ENCODE data around the gene SLC35F3.

Gene SLC35F3

DNA sequence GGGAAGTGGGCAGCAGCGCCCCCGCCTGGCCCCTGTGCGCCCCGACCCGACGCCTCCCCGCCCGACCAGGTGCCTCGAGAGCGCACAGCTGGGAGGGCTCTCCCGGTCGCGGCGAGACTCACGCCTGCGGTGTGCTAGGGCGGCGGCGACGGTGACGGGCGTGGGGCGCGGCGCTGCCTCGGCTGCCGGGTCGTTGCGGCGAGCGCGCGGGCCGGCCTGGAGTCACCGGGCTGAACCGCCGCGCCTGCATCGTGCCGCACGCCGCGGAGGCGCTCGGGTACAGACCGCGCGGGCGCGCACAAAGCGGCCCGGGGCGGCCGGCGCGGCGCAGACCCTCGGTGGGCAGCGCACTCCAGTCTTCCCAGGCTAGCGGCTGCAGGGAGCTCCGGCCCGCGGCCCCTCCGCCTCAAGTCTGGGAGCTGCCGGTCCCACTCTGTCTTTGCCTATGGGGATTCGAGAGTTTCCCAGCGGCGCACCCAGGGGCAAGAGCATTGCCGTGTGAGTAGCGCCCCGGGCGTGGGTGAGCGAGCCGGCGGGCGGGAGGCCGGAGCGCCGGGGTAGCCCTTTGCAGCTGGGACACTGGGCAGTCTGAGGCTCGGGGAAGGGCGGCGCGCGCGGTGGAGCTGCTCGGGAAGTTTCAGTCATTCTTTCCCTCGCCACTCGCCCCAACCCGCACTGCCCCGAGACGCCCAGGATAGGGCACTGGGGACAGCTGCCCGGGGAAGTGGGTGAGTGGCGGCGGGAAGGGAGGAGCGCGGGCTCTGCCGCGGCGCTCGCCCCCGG is at the start of gene SLC35F3:
SLC35F3 (plus strand) TSS at position 44 of the 783 bp plus-strand sequence.
- H3K27me3 Mint-ChIP-seq, result peaks cover 71% of the 10 kb centered on the region
- H3K36me3 Mint-ChIP-seq (ENCODE audit: low read depth), result peaks cover 6% of the 10 kb centered on the region
- H3K4me1 Mint-ChIP-seq (ENCODE audit: low read depth), result peaks cover 9% of the 10 kb centered on the region
- H3K27ac Mint-ChIP-seq, result no peak within 1 kb of the TSS
- H3K9me3 Mint-ChIP-seq, result peaks cover 5% of the 10 kb centered on the region
- no peak within 1 kb of the TSS for H3K4me3 Mint-ChIP-seq

- peaks cover 4% of the 10 kb centered on the region for H3K27me3 Mint-ChIP-seq
Measured at GRCh38 chr1:233859446-233859845, 45.0 kb upstream of the SLC35F3 start.

DNA sequence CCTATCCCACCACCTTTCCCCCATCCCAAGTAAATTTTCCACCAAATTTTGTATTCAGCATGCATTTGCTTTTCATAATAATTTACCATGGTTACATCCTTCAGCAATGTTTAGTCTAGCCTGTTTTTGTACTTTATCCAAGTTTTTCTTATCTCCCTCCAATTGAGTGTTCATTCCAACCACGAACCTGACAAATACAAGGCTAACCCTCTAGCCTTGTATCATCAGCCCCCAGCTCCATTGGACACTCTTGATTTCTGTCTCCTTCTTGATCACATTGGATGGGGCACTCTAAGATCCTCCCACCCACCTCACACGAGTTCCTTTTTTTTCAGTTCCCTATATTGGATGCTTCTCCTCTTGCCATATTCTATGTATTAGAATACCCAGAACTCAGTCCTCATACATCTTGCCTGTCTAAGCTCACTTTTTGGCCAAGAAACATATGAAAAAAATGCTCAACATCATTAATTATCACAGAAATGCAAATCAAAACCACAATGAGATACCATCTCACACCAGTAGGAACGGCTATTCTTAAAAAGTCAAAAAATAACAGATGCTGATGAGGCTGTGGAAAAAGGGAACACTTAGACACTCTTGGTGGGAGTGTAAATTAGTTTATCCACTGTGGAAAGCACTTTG is 40.5 kb upstream of the SLC35F3 start:
- Mint-ChIP-seq H3K27ac (no peak overlapping the region), H3K9me3 (peaks cover 21% of the 10 kb centered on the region), H3K27me3 (peaks cover 4% of the 10 kb centered on the region), H3K36me3 (ENCODE audit: low read depth) (no peaks in the 10 kb centered on the region), H3K4me1 (ENCODE audit: low read depth) (no peaks in the 10 kb centered on the region), H3K4me3 (no peak overlapping the region)

More at GRCh38 chr1:233859446-233859845, 45.0 kb upstream of the SLC35F3 start:
- Mint-ChIP-seq H3K36me3 (ENCODE audit: low read depth) (no peaks in the 10 kb centered on the region), H3K4me1 (ENCODE audit: low read depth) (no peaks in the 10 kb centered on the region), H3K4me3 (no peak overlapping the region), H3K9me3 (no peaks in the 10 kb centered on the region), H3K27ac (no peak overlapping the region)

- Mint-ChIP-seq H3K36me3 (ENCODE audit: low read depth) (no peaks in the 10 kb centered on the region), H3K4me3 (no peak overlapping the region), H3K27ac (no peak overlapping the region), H3K27me3 (peaks cover 4% of the 10 kb centered on the region), H3K4me1 (ENCODE audit: low read depth) (no peaks in the 10 kb centered on the region), H3K9me3 (peaks cover 21% of the 10 kb centered on the region)
Measured at GRCh38 chr1:233864578-233864977, 39.9 kb upstream of the SLC35F3 start.

DNA sequence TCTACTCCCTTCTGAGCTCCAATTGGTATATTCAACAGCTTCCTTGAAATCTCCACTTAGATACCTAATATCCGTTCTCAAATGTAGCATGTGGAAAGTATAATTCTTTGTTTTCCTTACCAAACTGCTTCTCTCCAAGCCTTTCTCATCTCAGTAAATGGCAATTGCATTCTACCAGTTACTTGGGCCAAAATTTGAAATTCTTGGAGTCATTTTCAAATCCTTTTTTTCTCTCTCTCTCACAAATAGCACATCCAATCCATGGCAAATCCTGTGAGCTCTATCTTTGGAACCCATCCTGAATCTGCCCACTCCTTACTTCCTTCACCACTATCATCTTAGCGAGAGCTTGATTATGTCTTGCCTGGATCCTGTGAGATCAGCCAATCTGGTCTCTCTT is 39.3 kb upstream of the SLC35F3 start:
- H3K36me3 Mint-ChIP-seq (ENCODE audit: low read depth), result no peaks in the 10 kb centered on the region
- peaks cover 9% of the 10 kb centered on the region for H3K27me3 Mint-ChIP-seq
- peaks cover 25% of the 10 kb centered on the region for H3K9me3 Mint-ChIP-seq
- no peak overlapping the region for H3K27ac Mint-ChIP-seq
- H3K4me3 Mint-ChIP-seq, result no peak overlapping the region
- no peaks in the 10 kb centered on the region for H3K4me1 Mint-ChIP-seq (ENCODE audit: low read depth)

GRCh38 chr1:233865902-233866301 is 38.6 kb upstream of the SLC35F3 start:
- Mint-ChIP-seq H3K36me3 (ENCODE audit: low read depth) (no peaks in the 10 kb centered on the region), H3K4me3 (no peak overlapping the region), H3K9me3 (peaks cover 25% of the 10 kb centered on the region), H3K4me1 (ENCODE audit: low read depth) (no peaks in the 10 kb centered on the region), H3K27ac (no peak overlapping the region), H3K27me3 (peaks cover 9% of the 10 kb centered on the region)

DNA sequence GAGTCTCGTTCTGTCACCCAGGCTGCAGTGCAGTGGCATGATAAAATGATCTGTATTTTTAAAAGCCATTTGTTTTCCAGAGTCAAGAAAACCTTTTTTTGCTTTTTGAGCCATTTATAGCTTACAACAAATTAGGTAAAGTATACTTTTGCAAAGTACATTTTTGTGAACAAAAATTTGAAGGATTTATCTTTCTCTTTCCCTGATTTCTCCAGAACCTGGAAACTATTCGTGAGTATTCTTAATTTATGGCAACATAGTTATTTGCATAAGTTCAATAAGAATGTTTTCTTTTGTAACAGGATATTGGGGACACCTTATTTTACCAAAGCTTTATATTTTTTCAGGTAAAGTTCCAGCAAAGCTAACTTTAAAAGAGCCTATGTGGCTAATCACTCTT is 37.4 kb upstream of the SLC35F3 start:
- Mint-ChIP-seq H3K27ac (no peak overlapping the region), H3K4me1 (ENCODE audit: low read depth) (no peaks in the 10 kb centered on the region), H3K4me3 (no peak overlapping the region), H3K27me3 (peaks cover 15% of the 10 kb centered on the region), H3K9me3 (peaks cover 25% of the 10 kb centered on the region), H3K36me3 (ENCODE audit: low read depth) (no peaks in the 10 kb centered on the region)

GRCh38 chr1:233868461-233868860 is 36.0 kb upstream of the SLC35F3 start:
- no peaks in the 10 kb centered on the region for H3K4me1 Mint-ChIP-seq (ENCODE audit: low read depth)
- no peak overlapping the region for H3K4me3 Mint-ChIP-seq
- peaks cover 12% of the 10 kb centered on the region for H3K27me3 Mint-ChIP-seq

DNA sequence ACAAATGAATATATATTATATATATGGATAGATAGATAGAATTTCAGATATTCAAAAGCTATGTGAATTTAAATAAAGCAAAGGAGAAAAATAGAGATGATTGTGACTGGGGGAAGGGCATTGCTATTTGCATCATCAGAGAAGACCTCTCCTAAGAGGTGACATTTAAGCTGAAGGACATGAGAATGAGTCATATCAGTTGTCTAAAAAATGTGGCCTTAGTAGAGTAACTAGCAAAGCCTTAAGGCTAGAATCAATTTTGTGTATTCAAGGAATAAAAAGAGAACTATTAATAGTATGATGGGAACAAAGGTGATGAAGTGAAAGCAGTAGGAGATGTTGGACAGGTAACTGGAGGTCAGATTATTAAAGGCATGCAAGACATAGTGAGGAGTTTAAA is 34.8 kb upstream of the SLC35F3 start:
- no peak overlapping the region for H3K4me3 Mint-ChIP-seq
- H3K27me3 Mint-ChIP-seq, result peaks cover 15% of the 10 kb centered on the region
- H3K9me3 Mint-ChIP-seq, result peaks cover 25% of the 10 kb centered on the region
- H3K4me1 Mint-ChIP-seq (ENCODE audit: low read depth), result no peaks in the 10 kb centered on the region
- H3K27ac Mint-ChIP-seq, result no peak overlapping the region
- no peaks in the 10 kb centered on the region for H3K36me3 Mint-ChIP-seq (ENCODE audit: low read depth)

More at GRCh38 chr1:233868461-233868860, 36.0 kb upstream of the SLC35F3 start:
- Mint-ChIP-seq H3K9me3 (peaks cover 25% of the 10 kb centered on the region), H3K36me3 (ENCODE audit: low read depth) (no peaks in the 10 kb centered on the region), H3K27ac (no peak overlapping the region)

- Mint-ChIP-seq H3K27me3 (peaks cover 15% of the 10 kb centered on the region), H3K4me3 (no peak overlapping the region), H3K36me3 (ENCODE audit: low read depth) (no peaks in the 10 kb centered on the region), H3K27ac (no peak overlapping the region), H3K9me3 (peaks cover 4% of the 10 kb centered on the region), H3K4me1 (ENCODE audit: low read depth) (no peaks in the 10 kb centered on the region)
Measured at GRCh38 chr1:233873666-233874065, 30.8 kb upstream of the SLC35F3 start.

GRCh38 chr1:233879841-233880240 is 24.6 kb upstream of the SLC35F3 start:
- no peak overlapping the region for H3K4me3 Mint-ChIP-seq
- H3K4me1 Mint-ChIP-seq (ENCODE audit: low read depth), result no peaks in the 10 kb centered on the region
- H3K9me3 Mint-ChIP-seq, result peaks cover 8% of the 10 kb centered on the region

DNA sequence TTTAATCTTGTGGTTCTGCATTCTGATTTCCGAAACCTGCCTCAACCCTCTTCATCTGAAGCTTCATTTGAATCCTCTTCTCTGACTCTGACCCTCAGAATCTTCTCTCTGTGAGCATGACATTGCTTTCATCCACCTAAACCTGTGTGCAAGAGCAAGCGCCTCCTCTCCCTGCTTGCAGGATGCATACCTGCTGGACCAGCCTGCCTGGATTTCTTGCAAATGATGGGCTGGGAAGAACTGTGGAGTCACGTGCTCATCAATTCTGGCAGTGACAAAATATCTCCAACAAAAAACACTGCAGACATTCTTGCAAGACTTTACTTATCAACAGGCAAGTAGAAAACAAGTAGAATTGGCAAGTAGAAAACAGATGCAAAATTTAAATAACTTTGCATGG is 20.8 kb upstream of the SLC35F3 start:
- peaks cover 8% of the 10 kb centered on the region for H3K9me3 Mint-ChIP-seq
- no peaks in the 10 kb centered on the region for H3K4me1 Mint-ChIP-seq (ENCODE audit: low read depth)
- H3K27ac Mint-ChIP-seq, result no peak overlapping the region
- no peak overlapping the region for H3K4me3 Mint-ChIP-seq
- H3K27me3 Mint-ChIP-seq, result peaks cover 12% of the 10 kb centered on the region
- no peaks in the 10 kb centered on the region for H3K36me3 Mint-ChIP-seq (ENCODE audit: low read depth)

More at GRCh38 chr1:233879841-233880240, 24.6 kb upstream of the SLC35F3 start:
- Mint-ChIP-seq H3K36me3 (ENCODE audit: low read depth) (no peaks in the 10 kb centered on the region), H3K27me3 (peaks cover 12% of the 10 kb centered on the region), H3K27ac (no peak overlapping the region)

DNA sequence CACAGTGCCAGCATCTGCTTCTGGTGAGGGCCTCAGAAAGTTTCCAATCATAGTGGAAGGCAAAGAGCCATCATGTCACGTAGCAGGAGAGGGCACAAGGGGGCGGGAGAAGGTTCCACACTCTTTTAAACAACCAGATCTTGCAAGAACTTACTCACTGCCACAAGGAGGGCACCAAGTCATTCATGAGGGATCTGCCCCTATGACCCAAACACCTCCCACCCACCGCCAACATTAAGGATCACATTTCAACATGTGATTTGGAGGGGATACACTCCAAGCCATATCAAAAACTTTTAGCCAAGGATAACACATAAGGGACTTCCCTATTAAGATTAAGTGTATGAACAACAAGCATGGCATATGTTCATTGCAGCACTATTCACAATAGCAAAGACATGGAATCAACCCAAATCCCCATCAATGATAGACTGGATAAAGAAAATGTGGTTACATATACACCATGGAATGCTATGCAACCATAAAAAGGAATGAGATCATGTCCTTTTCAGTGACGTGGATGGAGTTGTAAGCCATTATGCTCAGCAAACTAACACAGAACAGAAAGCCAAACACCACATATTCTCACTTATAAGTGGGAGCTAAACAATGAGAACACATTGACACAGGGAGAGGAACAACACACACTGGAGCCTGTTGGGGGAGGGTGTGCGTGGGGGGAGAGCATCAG is 19.9 kb upstream of the SLC35F3 start:
- H3K4me1 Mint-ChIP-seq (ENCODE audit: low read depth), result no peaks in the 10 kb centered on the region
- no peak overlapping the region for H3K4me3 Mint-ChIP-seq
- H3K9me3 Mint-ChIP-seq, result peaks cover 16% of the 10 kb centered on the region
- H3K27me3 Mint-ChIP-seq, result peaks cover 12% of the 10 kb centered on the region
- H3K36me3 Mint-ChIP-seq (ENCODE audit: low read depth), result no peaks in the 10 kb centered on the region
- H3K27ac Mint-ChIP-seq, result no peak overlapping the region

GRCh38 chr1:233885196-233885920 is 19.1 kb upstream of the SLC35F3 start:
- H3K27ac Mint-ChIP-seq, result no peak overlapping the region
- H3K9me3 Mint-ChIP-seq, result peaks cover 22% of the 10 kb centered on the region

More at GRCh38 chr1:233885196-233885920, 19.1 kb upstream of the SLC35F3 start:
- Mint-ChIP-seq H3K27me3 (peaks cover 8% of the 10 kb centered on the region), H3K36me3 (ENCODE audit: low read depth) (no peaks in the 10 kb centered on the region), H3K4me1 (ENCODE audit: low read depth) (no peaks in the 10 kb centered on the region), H3K4me3 (no peak overlapping the region)
